NCI-H526 (cell line): ENCODE data around the gene HDAC1.

Source experiments
- DNase-seq, 2 experiments: peaks; one replicate each; lab custom pipeline; 2025; lab: John Stamatoyannopoulos, UW

HDAC1 gene

DNA sequence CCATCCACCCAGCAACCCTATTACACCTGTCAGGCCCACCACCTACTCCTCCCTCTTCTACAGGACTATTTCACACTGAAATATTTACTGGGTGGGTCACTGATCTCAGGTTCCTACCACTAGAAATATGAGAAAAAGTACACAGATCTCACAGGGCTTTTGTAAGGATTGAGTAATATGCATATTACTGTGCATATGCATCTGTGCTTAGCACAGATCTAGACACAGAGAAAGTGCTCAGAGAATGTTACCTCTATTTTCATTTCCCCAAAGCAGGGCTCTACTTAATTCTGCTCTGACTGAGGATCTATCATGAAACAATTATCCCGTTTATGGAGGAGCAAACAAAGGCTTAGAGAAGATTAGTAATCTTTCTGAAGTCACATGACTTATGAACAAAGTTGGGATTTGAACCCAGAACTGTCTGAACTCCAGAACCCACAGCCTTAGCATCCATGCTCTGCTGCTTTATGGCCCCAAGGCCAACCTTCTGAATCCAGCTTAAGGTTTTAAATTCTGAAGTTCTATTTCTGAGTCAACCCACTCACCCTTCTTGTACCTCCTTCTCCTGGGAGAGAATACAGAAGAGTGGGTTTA is 82.2 kb downstream of the HDAC1 start:
- DNase-seq = no peak

DNA sequence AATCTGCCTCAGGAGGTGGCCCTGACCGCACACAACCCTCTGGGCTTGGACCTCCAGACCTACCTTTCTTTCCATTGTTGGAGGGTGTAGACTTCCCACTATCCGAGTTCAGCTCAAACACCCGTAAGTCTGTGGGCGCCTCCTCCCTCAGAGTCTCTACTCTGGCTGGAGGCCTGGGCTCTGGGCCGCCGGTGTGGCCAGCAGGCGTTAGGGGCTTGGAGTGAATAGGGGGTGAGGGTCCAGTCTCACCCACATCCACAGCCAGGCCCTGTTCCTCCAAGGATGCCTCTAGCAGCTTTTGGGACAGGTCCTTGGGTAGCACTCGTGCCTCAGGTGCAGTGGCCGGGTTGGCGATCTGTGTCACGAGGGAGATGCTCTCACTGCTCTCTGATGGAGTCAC is 84.3 kb downstream of the HDAC1 start:
- DNase-seq = no peak

DNA sequence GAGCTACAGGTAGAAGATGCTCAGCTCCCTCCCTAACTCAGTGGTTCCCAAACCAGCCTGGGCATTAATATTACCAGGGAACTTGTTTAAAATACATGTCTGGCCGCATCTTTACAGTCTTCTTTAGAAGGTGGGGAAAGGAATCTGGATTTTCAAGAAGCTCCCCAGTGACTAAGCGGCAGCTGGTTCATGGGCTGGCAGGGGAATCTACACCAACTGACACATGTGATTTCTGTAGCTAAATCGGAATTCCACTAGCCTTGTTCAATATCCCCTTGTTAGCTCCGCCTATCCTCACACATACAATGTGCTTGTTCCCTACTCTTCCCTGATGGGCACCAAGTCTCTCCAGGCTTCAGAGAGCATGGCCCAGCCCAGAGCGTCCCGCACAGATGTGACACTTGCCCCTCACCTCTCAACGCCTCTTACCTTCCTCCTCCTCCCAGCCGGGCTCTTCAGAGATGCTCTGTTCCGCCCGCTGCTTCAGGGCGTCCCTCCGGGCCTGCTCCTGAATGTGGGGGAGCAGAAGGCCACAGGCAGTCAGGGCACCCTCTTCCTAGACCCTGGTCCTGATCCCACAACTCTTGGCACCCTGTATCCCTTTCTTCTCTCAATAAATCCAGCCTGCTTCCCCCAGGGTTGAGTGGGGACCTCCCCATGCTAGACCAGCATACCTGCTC is 85.8 kb downstream of the HDAC1 start:
- DNase-seq = no peak

GRCh38 chr1:32380057-32380456 is 88.2 kb downstream of the HDAC1 start:
- DNase-seq = no peak
